ENCODE results near the gene PRXL2A. TPM values are rescaled to one million over a fixed set of nuclear protein-coding genes. Genes with fewer than 3 reads are reported as not detected.

Gene PRXL2A
- polyA plus RNA-seq, 1 of the 3 experiments (the other 2 are of a cell fraction): 15.6 TPM

GRCh38 chr10:80397014-80397413 lies 11.3 kb upstream of the PRXL2A start:
- Histone ChIP-seq H3K79me2 (ENCODE audit: insufficient read depth) (no peaks in the 10 kb centered on the region), H3K27me3 (ENCODE audit: insufficient read depth) (no peaks in the 10 kb centered on the region; the same call in 1 of the 2 replicates), H4K20me1 (ENCODE audit: insufficient read depth) (no peaks in the 10 kb centered on the region), H3K4me2 (no peak overlapping the region), H3F3A (replicated peaks; ENCODE audit: insufficient read depth) (no peaks in the 10 kb centered on the region), H3K9me2 (no peaks in the 10 kb centered on the region), H3K9me3 (no peaks in the 10 kb centered on the region), H2AFZ (ENCODE audit: low read depth) (no peak overlapping the region), H3K4me1 (ENCODE audit: control insufficient read depth in 1 of 2, insufficient read depth in 2 of 2, low read depth in 1 of 2, low read length in 1 of 2) (peaks cover 0 to 8% of the 10 kb centered on the region in 2 experiments; a peak in 1 of 4 replicates), H3K36me3 (replicated peaks in 1 of 2; ENCODE audit: control insufficient read depth in 1 of 2, insufficient read depth in 2 of 2, low read length in 1 of 2) (no peaks in the 10 kb centered on the region), H3K4me3 (ENCODE audit: low read depth in 2 of 2, low read length in 1 of 2) (no peak overlapping the region), H3K9ac (no peak overlapping the region), H3K27ac (ENCODE audit: low read depth in 2 of 2, low read length in 1 of 2) (no peak overlapping the region)
- ChIA-PET CTCF (interaction anchor here (0.7 to 4.4 kb wide), 7 partner anchors 9 to 108 kb away, joined by 3 to 23 read pairs (median 4); no protein-coding TSS in a partner anchor), POLR2A (no interaction called here)
- no peak for DNase-seq
- 65% methylated on average over 2 of the region's 2 CpGs for WGBS (ENCODE audit: low lambda C conversion rate)
- TF ChIP-seq TAF1 (IDR thresholded peaks at IDR 0.05; ENCODE audit: borderline replicate concordance, low read depth, low read length) (no peak), TEAD4 (IDR thresholded peaks at IDR 0.05; ENCODE audit: borderline replicate concordance, insufficient read depth) (no peak), FOXM1 (IDR thresholded peaks at IDR 0.05; ENCODE audit: low read depth) (no peak), SIN3A (IDR thresholded peaks at IDR 0.05; ENCODE audit: borderline replicate concordance, low read depth, low read length) (no peak)

GRCh38 chr10:80400136-80400804 lies 8.1 kb upstream of the PRXL2A start:
- POLR2A ChIA-PET: no interaction called here
- H3K9me2 ChIP-seq: no peaks in the 10 kb centered on the region
- H3K4me1 ChIP-seq (ENCODE audit: control insufficient read depth in 1 of 2, insufficient read depth in 2 of 2, low read depth in 1 of 2, low read length in 1 of 2): peaks cover 0 to 8% of the 10 kb centered on the region in 2 experiments; a peak in 1 of 4 replicates
- H3K27ac ChIP-seq (ENCODE audit: low read depth in 2 of 2, low read length in 1 of 2): no peak overlapping the region
- no peaks in the 10 kb centered on the region for H3F3A ChIP-seq (replicated peaks; ENCODE audit: insufficient read depth)
- CTCF ChIA-PET: interaction anchor here (0.7 to 1.0 kb wide), 2 partner anchors 44 to 106 kb away, joined by 3 read pairs; no protein-coding TSS in a partner anchor
- DNase-seq: no peak
- no peak overlapping the region for H3K4me2 ChIP-seq
- no peaks in the 10 kb centered on the region for H3K9me3 ChIP-seq
- no peaks in the 10 kb centered on the region for H3K79me2 ChIP-seq (ENCODE audit: insufficient read depth)
- no peak overlapping the region for H3K4me3 ChIP-seq (ENCODE audit: low read depth in 2 of 2, low read length in 1 of 2)
- H3K9ac ChIP-seq: no peak overlapping the region
- no peaks in the 10 kb centered on the region for H3K36me3 ChIP-seq (replicated peaks in 1 of 2; ENCODE audit: control insufficient read depth in 1 of 2, insufficient read depth in 2 of 2, low read length in 1 of 2)
- no peaks in the 10 kb centered on the region; the same call in 1 of the 2 replicates for H3K27me3 ChIP-seq (ENCODE audit: insufficient read depth)
- WGBS (ENCODE audit: low lambda C conversion rate): 63% methylated on average over 6 of the region's 8 CpGs
- no peak overlapping the region for H2AFZ ChIP-seq (ENCODE audit: low read depth)
- H4K20me1 ChIP-seq (ENCODE audit: insufficient read depth): no peaks in the 10 kb centered on the region
- TF ChIP-seq CHD2 (IDR thresholded peaks at IDR 0.05; ENCODE audit: low read length, partially characterized antibody) (no peak), USF2 (IDR thresholded peaks at IDR 0.05; ENCODE audit: borderline replicate concordance, low read depth, low read length) (no peak), GABPA (IDR thresholded peaks at IDR 0.05; ENCODE audit: low read depth) (no peak), GATA2 (CRISPR knock-in tag; IDR thresholded peaks at IDR 0.05) (no peak), FOSL2 (IDR thresholded peaks at IDR 0.05; ENCODE audit: borderline replicate concordance, low read depth) (no peak), EZH2phosphoT487 (IDR thresholded peaks at IDR 0.05; ENCODE audit: borderline replicate concordance, low read depth) (no peak), PBX3 (IDR thresholded peaks at IDR 0.05) (no peak), TEAD4 (IDR thresholded peaks at IDR 0.05; ENCODE audit: borderline replicate concordance, insufficient read depth) (no peak), RCOR1 (IDR thresholded peaks at IDR 0.05; ENCODE audit: low read length) (no peak), ZBTB33 (IDR thresholded peaks at IDR 0.05; ENCODE audit: borderline replicate concordance, low read depth) (no peak), RFX5 (IDR thresholded peaks at IDR 0.05; ENCODE audit: low read length) (no peak), TCF12 (IDR thresholded peaks at IDR 0.05) (no peak), MXI1 (IDR thresholded peaks at IDR 0.05; ENCODE audit: low read depth, low read length) (no peak), SIN3A (IDR thresholded peaks at IDR 0.05; ENCODE audit: borderline replicate concordance, low read depth, low read length) (no peak), RXRA (IDR thresholded peaks at IDR 0.05; ENCODE audit: borderline replicate concordance, low read depth) (no peak), RAD21 (IDR thresholded peaks at IDR 0.05; ENCODE audit: low read length) (no peak), CTCF (IDR thresholded peaks at IDR 0.05) (no peak), NFIC (IDR thresholded peaks at IDR 0.05; ENCODE audit: borderline replicate concordance) (no peak)

All from SK-N-SH (cell line).